Endometrial microvascular endothelial cells (primary cell): ENCODE measurements around the gene RAD51C. TPM values are rescaled to one million over a fixed set of nuclear protein-coding genes. Genes with fewer than 3 reads are reported as not detected.
"Not testable (repeated sequence)": the region's sequence is repeated elsewhere in the genome, so short reads cannot be mapped to it uniquely, and the experiment has no call there.

ENCODE experiments used
- in situ Hi-C: cut with HindIII; loops from 2 replicates; pipeline ENCODE4 v1.10.0; 2017; ENCODE audit warnings: low sequenced_read_pairs, low pct_unique_long_range_greater_than_20kb; ENCODE audit errors: inconsistent ontology term
- total RNA-seq: library from RNA; depleted of rRNA; stranded (reverse); fragments of >200 nt; gene quantifications from one replicate; pipeline ENCODE4 v1.2.3, GENCODE V29; 2015; ENCODE audit errors: inconsistent ontology term

Gene RAD51C
- 48.5 TPM for total RNA-seq

- in situ Hi-C loops, result no loop called here
Measured at GRCh38 chr17:58692239-58693055, at the start of gene RAD51C. Gene RAD51C (plus strand): TSS chr17:58692602. CDS start chr17:58692644, 42 bp downstream.

- in situ Hi-C loops, result no loop called here
Measured at GRCh38 chr17:58643147-58643546, 49.3 kb upstream of the RAD51C start.

DNA sequence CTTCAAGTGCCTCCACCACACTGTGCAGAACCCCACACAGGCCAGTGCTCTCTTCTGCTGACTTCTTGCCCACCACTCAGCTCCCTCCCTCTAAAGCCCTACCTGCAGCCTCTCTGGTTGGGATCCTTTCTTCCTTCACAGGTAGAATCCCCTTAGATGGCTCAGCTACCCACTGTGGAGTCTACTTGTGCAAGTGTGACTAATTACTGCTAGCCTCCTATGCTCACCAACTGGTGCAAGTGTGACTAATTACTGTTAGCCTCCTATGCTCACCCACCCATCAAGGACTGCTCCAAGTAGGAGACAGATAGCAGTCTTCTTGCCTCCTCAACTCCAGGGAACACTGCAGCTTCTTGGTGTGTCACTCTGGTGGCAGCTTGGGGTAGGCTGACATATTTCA is 44.2 kb upstream of the RAD51C start:
- in situ Hi-C loops, result no loop called here

DNA sequence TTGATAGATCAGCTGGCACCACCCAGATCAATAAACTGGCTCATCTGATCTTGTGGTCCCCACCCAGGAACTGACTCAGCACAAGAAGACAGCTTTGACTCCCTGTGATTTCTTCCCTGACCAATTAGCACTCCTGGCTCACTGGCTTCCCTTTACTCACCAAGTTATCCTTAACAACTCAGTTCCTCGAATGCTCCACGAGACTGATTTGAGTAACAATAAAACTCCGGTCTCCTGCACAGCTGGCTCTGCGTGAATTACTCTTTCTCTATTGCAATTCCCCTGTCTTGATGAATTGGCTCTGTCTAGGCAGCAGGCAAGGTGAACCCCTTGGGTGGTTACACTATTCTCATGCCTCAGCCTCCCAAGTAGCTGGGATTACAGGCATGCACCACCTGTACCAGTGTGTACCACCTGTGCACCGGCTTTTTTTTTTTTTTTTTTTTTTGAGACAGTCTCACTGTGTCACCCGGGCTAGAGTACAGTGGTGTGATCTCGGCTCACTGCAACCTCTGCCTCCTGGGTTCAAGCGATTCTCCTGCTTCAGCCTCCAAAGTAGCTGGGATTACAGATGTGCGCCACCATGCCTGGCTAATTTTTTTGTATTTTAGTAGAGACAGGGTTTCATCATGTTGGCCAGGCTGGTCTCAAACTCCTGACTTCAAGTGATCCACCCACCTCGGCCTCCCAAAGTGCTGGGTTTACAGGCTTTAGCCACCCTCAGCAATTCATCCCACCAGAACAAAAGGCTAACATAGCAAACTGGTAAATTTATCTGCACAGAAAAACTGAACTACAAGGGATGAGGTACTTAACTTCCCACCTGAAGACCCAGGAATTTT is 34.2 kb upstream of the RAD51C start:
- in situ Hi-C loops, result not testable (repeated sequence)

GRCh38 chr17:58658804-58659713 is 33.3 kb upstream of the RAD51C start:
- in situ Hi-C loops, result no loop called here

DNA sequence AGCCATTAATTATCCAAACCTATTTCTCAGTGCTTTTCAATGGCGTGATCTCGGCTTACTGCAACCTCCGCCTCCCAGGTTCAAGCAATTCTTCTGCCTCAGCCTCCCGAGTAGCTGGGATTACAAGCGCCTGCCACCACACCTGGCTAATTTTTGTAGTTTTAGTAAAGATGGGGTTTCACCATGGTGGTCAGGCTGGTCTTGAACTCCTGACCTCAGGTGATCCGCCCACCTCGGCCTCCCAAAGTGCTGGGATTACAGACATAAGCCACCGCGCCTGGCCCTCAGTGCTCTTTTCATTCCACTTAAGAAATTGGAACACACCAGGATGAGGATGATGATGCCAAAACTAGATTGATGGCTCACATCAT is 32.7 kb upstream of the RAD51C start:
- in situ Hi-C loops, result not testable (repeated sequence)

GRCh38 chr17:58660621-58661020 is 31.8 kb upstream of the RAD51C start:
- in situ Hi-C loops, result no loop called here

DNA sequence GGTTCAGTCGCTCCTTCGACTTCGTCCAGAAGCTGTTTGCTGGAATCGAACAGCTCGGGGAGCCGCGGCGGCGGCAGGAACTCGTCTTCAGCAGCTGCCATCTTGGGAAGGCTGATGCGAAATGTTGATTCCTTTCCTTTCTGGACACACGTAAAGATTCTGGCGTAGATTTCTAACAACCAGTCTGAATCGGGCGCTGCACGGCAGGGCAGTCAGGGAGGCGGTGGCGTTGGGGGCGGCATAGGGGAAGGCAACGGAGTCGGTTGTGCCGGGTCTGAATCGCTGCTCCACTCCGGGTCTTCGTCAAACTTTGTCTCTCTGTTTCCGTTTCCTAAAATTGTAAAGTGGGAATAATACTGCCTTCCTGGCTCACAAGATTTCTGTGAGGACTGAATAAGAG is 30.9 kb upstream of the RAD51C start:
- in situ Hi-C loops, result no loop called here

DNA sequence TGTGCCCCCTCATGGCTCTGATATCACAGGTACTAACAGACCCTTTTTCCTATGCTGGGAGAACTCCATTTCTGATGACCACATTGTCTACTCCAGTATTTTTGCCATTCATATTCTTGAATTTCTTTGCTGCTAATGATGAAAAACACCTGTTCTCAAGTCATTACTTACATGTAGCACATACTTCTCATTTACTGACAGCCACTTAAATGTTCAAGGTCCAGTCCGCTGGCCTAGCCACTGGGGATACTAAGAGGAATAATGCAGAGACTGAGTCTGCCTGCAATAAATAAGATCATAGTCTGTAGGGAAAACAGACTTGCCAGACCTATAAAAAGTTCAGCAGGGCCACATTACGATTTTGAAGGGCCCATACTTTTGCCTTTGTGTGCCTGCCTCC is 28.1 kb upstream of the RAD51C start:
- in situ Hi-C loops, result no loop called here

- in situ Hi-C loops, result no loop called here
Measured at GRCh38 chr17:58665946-58666857, 26.2 kb upstream of the RAD51C start.

- in situ Hi-C loops, result no loop called here
Measured at GRCh38 chr17:58666858-58667267, 25.5 kb upstream of the RAD51C start.

DNA sequence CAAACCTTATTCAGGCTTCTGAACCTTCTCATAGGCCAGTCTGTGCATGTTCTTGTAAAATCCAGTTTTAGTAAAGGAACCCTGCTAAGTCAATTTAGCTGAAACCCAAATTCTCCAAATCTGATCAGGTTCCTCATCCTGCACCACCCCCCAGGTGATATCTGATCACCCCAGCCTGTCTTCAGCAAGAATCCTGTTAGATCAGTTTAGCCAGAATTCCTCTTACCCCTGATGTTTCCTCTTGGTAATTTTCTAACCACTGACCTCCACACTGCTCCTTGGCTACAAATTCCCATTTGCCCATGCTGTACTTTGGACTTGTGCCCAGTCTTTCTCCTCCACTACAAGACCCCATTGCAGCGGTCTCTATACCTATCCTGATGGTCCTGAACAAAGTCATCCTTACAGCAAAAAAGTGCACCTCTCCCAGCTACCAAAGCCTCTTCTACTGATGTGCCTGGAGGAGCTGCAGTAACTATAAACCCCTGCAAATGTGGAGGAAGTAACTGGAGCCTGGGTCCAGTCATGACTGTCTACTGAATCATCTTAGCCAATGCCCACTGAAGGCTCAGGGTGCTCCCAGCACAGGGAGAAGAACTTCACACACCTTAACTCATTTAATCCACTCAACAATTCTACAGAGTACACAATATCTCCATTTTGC is 24.3 kb upstream of the RAD51C start:
- in situ Hi-C loops, result no loop called here

- in situ Hi-C loops, result no loop called here
Measured at GRCh38 chr17:58668598-58668935, 23.8 kb upstream of the RAD51C start.

GRCh38 chr17:58669853-58670252 is 22.5 kb upstream of the RAD51C start:
- in situ Hi-C loops, result no loop called here

DNA sequence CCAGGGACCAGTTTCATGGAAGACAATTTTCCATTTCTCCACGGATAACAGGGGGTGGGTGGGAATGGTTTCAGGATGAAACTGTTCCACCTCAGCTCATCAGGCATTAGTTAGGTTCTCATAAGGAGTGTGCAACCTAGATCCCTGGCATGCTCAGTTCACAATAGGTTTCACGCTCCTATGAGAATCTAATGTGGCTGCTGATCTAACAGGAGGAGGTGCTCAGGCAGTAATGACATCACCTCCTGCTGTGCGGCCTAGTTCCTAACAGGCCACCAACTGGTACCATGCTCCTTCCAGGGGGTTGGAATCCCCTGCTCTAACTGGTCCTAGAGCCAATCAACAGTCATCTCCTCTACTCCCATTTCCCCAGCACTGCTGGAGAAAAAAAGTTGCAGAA is 20.4 kb upstream of the RAD51C start:
- in situ Hi-C loops, result no loop called here

GRCh38 chr17:58677194-58677880 is 15.1 kb upstream of the RAD51C start:
- in situ Hi-C loops, result no loop called here

DNA sequence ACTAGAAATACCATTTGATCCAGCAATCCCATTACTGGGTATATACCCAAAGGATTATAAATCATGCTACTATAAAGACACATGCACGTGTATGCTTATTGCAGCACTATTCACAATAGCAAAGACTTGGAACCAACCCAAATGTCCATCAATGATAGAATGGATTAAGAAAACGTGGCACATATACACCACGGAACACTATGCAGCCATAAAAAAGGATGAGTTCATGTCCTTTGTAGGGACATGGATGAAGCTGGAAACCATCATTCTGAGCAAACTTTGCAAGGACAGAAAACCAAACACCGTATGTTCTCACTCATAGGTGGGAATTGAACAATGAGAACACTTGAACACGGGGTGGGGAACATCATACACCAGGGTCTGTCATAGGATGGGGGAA is 14.1 kb upstream of the RAD51C start:
- in situ Hi-C loops, result not testable (repeated sequence)
